HepG2 (cell line): ENCODE data around the gene KLF16. TPM values are rescaled to one million over a fixed set of nuclear protein-coding genes. Genes with fewer than 3 reads are reported as not detected.

Experiments
- CREM ChIP-seq, 2 experiments: sonication (generic) in 1 of 2; formaldehyde crosslinking in 1 of 2; IDR thresholded peaks; 2 replicates each; pipeline versions ENCODE4 v1.4.0 to v1.6.1; 2016 to 2020; ENCODE audit warnings: antibody characterized with exemption in 1 of 2, mild to moderate bottlenecking in 1 of 2, missing genetic modification reagents in 1 of 2
- HMG20A ChIP-seq: IDR thresholded peaks from 2 replicates; pipeline ENCODE4 v1.6.1; 2016; ENCODE audit warnings: borderline replicate concordance
- KDM6A ChIP-seq: IDR thresholded peaks from 2 replicates; pipeline ENCODE4 v1.6.1; 2016; ENCODE audit warnings: low read depth
- NR2F6 ChIP-seq, 2 experiments: IDR thresholded peaks; 2 replicates each; pipeline ENCODE4 v1.6.1; 2016; ENCODE audit warnings: antibody characterized with exemption in 1 of 2, mild to moderate bottlenecking in 1 of 2
- PHF8 ChIP-seq: sonication (generic); formaldehyde crosslinking; IDR thresholded peaks from 2 replicates; pipeline ENCODE4 v1.5.0; 2020; ENCODE audit warnings: missing genetic modification reagents
- POLR2G ChIP-seq: fragments of 200-400 bp; formaldehyde crosslinking; IDR thresholded peaks from 2 replicates; pipeline ENCODE4 v1.6.1; 2018; ENCODE audit warnings: mild to moderate bottlenecking, low read depth, low read length, moderate library complexity
- RAD21 ChIP-seq: fragments of 450-650 bp; formaldehyde crosslinking; IDR thresholded peaks from 2 replicates; pipeline ENCODE4 v1.5.0; 2020; ENCODE audit warnings: mild to moderate bottlenecking
- RCOR2 ChIP-seq: IDR thresholded peaks from 2 replicates; pipeline ENCODE4 v1.6.1; 2016; ENCODE audit warnings: missing biosample characterization, missing genetic modification reagents
- SMAD1 ChIP-seq: sonication (generic); formaldehyde crosslinking; IDR thresholded peaks from 2 replicates; pipeline ENCODE4 v1.4.0; 2020; ENCODE audit warnings: missing genetic modification reagents, low read depth, mild to moderate bottlenecking, borderline replicate concordance
- ZBTB7B ChIP-seq: sonication (generic); formaldehyde crosslinking; IDR thresholded peaks from 2 replicates; pipeline ENCODE4 v1.4.0; 2020; ENCODE audit warnings: missing genetic modification reagents
- ZFP91 ChIP-seq: sonication (generic); formaldehyde crosslinking; IDR thresholded peaks from 2 replicates; pipeline ENCODE4 v1.9.0; 2022; ENCODE audit warnings: missing genetic modification reagents, mild to moderate bottlenecking, borderline replicate concordance
- ZHX2 ChIP-seq, 2 experiments: sonication (generic) in 1 of 2; formaldehyde crosslinking in 1 of 2; IDR thresholded peaks; 2 replicates each; pipeline versions ENCODE4 v1.6.1 to v1.9.0; 2014 to 2022; ENCODE audit warnings: antibody characterized with exemption in 1 of 2, borderline replicate concordance in 1 of 2, inconsistent platforms in 1 of 2, low read depth in 1 of 2, missing genetic modification reagents in 1 of 2
- ZNF235 ChIP-seq: sonication (generic); formaldehyde crosslinking; IDR thresholded peaks from 2 replicates; pipeline ENCODE4 v1.8.1; 2023; ENCODE audit warnings: mild to moderate bottlenecking, missing genetic modification reagents, borderline replicate concordance
- ZNF660 ChIP-seq: sonication (generic); formaldehyde crosslinking; IDR thresholded peaks from 2 replicates; pipeline ENCODE4 v1.5.1; 2020; ENCODE audit warnings: mild to moderate bottlenecking, low read depth, missing genetic modification reagents, borderline replicate concordance
- ZNF7 ChIP-seq: IDR thresholded peaks from 2 replicates; pipeline ENCODE4 v1.6.1; 2016; ENCODE audit warnings: missing biosample characterization, missing genetic modification reagents
- ZNF710 ChIP-seq: sonication (generic); formaldehyde crosslinking; IDR thresholded peaks from 2 replicates; pipeline ENCODE4 v1.5.0; 2020; ENCODE audit warnings: mild to moderate bottlenecking, missing genetic modification reagents, borderline replicate concordance
- ZNF788 ChIP-seq: sonication (generic); formaldehyde crosslinking; IDR thresholded peaks from 2 replicates; pipeline ENCODE4 v1.5.0; 2020; ENCODE audit warnings: mild to moderate bottlenecking, missing genetic modification reagents, borderline replicate concordance
- polyA plus RNA-seq, 8 experiments: library from polyadenylated mRNA; depleted of rRNA in 3 of 8; stranded (reverse) in 7 of 8; unstranded in 1 of 8; fragments of >200 nt; fragmentation: Illumina TruSeq in 4 of 8; extraction: Trizol in 4 of 8; gene quantifications; 2 replicates each; pipeline versions ENCODE4 v1.2.1 to v1.2.3, GENCODE V29; 2011 to 2016; ENCODE audit warnings: low read depth in 4 of 8, missing spikeins in 1 of 8, mixed read lengths in 1 of 8; ENCODE audit not compliant: insufficient read depth in 1 of 8
- total RNA-seq, 5 experiments: library from RNA; depleted of rRNA; stranded (reverse); fragments of >200 nt; fragmentation: Illumina TruSeq; extraction: Trizol; gene quantifications; 2 replicates each; pipeline ENCODE4 v1.2.3, GENCODE V29; 2016; ENCODE audit warnings: low read depth in 1 of 5

Gene KLF16
- total and polyA plus RNA-seq, 2 of the 13 experiments (the other 11 are each of a cell fraction or from before 2014, with no cell fraction given): 3.5 to 6.7 TPM

GRCh38 chr19:1860042-1860775 is 3.2 kb downstream of the KLF16 start (continued):
- TF ChIP-seq ZFP91 (CRISPR knock-in tag) (peak; percentile 35; the same call in 1 of the 2 replicates), ZNF235 (no peak), ZHX2 (IDR thresholded peaks at IDR 0.05; ENCODE audit: low read depth) (no peak), ZHX2 (CRISPR knock-in tag; IDR thresholded peaks at IDR 0.05; ENCODE audit: borderline replicate concordance) (no peak), RCOR2 (CRISPR knock-in tag) (no peak), HMG20A (CRISPR knock-in tag) (no peak), ZNF7 (no peak), ZNF710 (CRISPR knock-in tag) (no peak), KDM6A (0 out of 2 replicates have a peak, but pooled peaks have one; percentile 36), PHF8 (CRISPR knock-in tag) (no peak), ZBTB7B (no peak), ZNF788 (CRISPR knock-in tag) (peak; percentile 21; the same call in 1 of the 2 replicates), POLR2G (peak; percentile 69), SMAD1 (no peak), CREM (IDR thresholded peaks at IDR 0.05) (0 out of 2 replicates have a peak, but pooled peaks have one; percentile 11), CREM (CRISPR knock-in tag; IDR thresholded peaks at IDR 0.05) (no peak), NR2F6 (IDR thresholded peaks at IDR 0.05) (no peak), NR2F6 (CRISPR knock-in tag; IDR thresholded peaks at IDR 0.05) (0 out of 2 replicates have a peak, but pooled peaks have one; percentile 11), ZNF660 (CRISPR knock-in tag) (no peak), RAD21 (CRISPR knock-in tag) (peak; percentile 78)
